ENCODE measurements around the gene ALS2. TPM values are rescaled to one million over a fixed set of nuclear protein-coding genes. Genes with fewer than 3 reads are reported as not detected.

The ALS2 gene
- total RNA-seq, 1 donor from 2014 or later = 11.6 TPM

- Mint-ChIP-seq H3K27me3 (peaks cover 13% of the 10 kb centered on the region), H3K9me3 (no peaks in the 10 kb centered on the region), H3K36me3 (ENCODE audit: low read depth) (no peaks in the 10 kb centered on the region), H3K27ac (no peak overlapping the region), H3K4me1 (no peaks in the 10 kb centered on the region), H3K4me3 (no peak overlapping the region)
- intact Hi-C loops (cut with micrococcal nuclease) = no loop called here
- DNase-seq (no peak), ATAC-seq (ENCODE audit: low read depth) (no peak)
- ChIA-PET CTCF (no interaction called here), POLR2A (no interaction called here)
- TF ChIP-seq CTCF (IDR thresholded peaks at IDR 0.05) = no peak
These were observed 119.4 kb downstream of the ALS2 start for GRCh38 chr2:201661366-201661765.

GRCh38 chr2:201660293-201660895 is 120.3 kb downstream of the ALS2 start:
- no peaks in the 10 kb centered on the region for H3K9me3 Mint-ChIP-seq
- H3K4me1 Mint-ChIP-seq = no peaks in the 10 kb centered on the region
- intact Hi-C loops (cut with micrococcal nuclease) = no loop called here
- H3K27me3 Mint-ChIP-seq = peaks cover 13% of the 10 kb centered on the region
- POLR2A ChIA-PET = no interaction called here
- H3K4me3 Mint-ChIP-seq = no peak overlapping the region
- TF ChIP-seq CTCF (IDR thresholded peaks at IDR 0.05) = no peak
- no peak for ATAC-seq (ENCODE audit: low read depth)
- no peak for DNase-seq
- H3K36me3 Mint-ChIP-seq (ENCODE audit: low read depth) = no peaks in the 10 kb centered on the region
- CTCF ChIA-PET = no interaction called here
- no peak overlapping the region for H3K27ac Mint-ChIP-seq

- no peak for TF ChIP-seq CTCF (IDR thresholded peaks at IDR 0.05)
- no peaks in the 10 kb centered on the region for H3K4me1 Mint-ChIP-seq
- no peaks in the 10 kb centered on the region for H3K9me3 Mint-ChIP-seq
- ATAC-seq (ENCODE audit: low read depth) = no peak
- H3K4me3 Mint-ChIP-seq = no peak overlapping the region
- ChIA-PET CTCF (no interaction called here), POLR2A (no interaction called here)
- DNase-seq = no peak
- intact Hi-C loops (cut with micrococcal nuclease) = no loop called here
- no peaks in the 10 kb centered on the region for H3K36me3 Mint-ChIP-seq (ENCODE audit: low read depth)
- H3K27ac Mint-ChIP-seq = no peak overlapping the region
- peaks cover 25% of the 10 kb centered on the region for H3K27me3 Mint-ChIP-seq
These were observed 124.0 kb downstream of the ALS2 start for GRCh38 chr2:201656740-201657139.

- CTCF ChIA-PET = no interaction called here
- Mint-ChIP-seq H3K36me3 (ENCODE audit: low read depth) (no peaks in the 10 kb centered on the region), H3K27ac (no peak overlapping the region), H3K9me3 (no peaks in the 10 kb centered on the region), H3K4me3 (no peak overlapping the region), H3K27me3 (peaks cover 18% of the 10 kb centered on the region), H3K4me1 (no peaks in the 10 kb centered on the region)
- POLR2A ChIA-PET = no interaction called here
- ATAC-seq (ENCODE audit: low read depth) (no peak), DNase-seq (no peak)
- TF ChIP-seq CTCF (IDR thresholded peaks at IDR 0.05) = no peak
- intact Hi-C loops (cut with micrococcal nuclease) = no loop called here
These were observed 124.6 kb downstream of the ALS2 start for GRCh38 chr2:201656102-201656501.

- Mint-ChIP-seq H3K4me3 (no peak overlapping the region), H3K36me3 (ENCODE audit: low read depth) (no peaks in the 10 kb centered on the region), H3K4me1 (no peaks in the 10 kb centered on the region), H3K27me3 (peaks cover 21% of the 10 kb centered on the region), H3K9me3 (no peaks in the 10 kb centered on the region), H3K27ac (no peak overlapping the region)
- DNase-seq (no peak), ATAC-seq (ENCODE audit: low read depth) (no peak)
- ChIA-PET POLR2A (no interaction called here), CTCF (no interaction called here)
- intact Hi-C loops (cut with micrococcal nuclease) = no loop called here
- TF ChIP-seq CTCF (IDR thresholded peaks at IDR 0.05) = no peak
These were observed 125.9 kb downstream of the ALS2 start for GRCh38 chr2:201654616-201655384.

Data from activated B cell treated with CpG ODN at 0.5 μM for 24 hours (primary cell).